Measurements from ENCODE around the gene CD40. TPM values are rescaled to one million over a fixed set of nuclear protein-coding genes. Genes with fewer than 3 reads are reported as not detected.
A peak's percentile ranks its signal among the peaks of the same experiment; 100 is the strongest.

Gene CD40
- total and polyA plus RNA-seq, 7 experiments from 2014 or later, result 1.7 to 10.0 (median 4.0) TPM

DNA sequence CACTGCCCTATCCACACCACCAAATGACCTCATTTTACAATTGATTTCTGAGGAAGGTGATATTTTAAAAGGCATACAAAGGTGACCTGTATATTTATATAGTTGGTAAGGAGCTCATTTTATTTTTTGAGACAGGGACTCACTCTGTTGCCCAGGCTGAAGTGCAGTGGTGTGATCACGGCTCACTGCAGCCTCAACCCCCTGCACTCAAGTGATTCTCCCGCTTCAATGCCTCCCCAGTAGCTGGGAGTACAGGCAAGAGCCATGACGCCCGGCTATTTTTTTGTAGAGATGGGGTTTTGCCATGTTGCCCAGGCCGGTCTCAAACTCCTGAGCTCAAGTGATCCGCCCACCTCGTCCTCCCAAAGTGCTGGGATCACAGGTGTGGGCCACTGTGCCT, 41.3 kb upstream of the CD40 start:
- peaks cover 0 to 50% (median 5%) of the 10 kb centered on the region in 3 experiments for H3K36me3 ChIP-seq (ENCODE audit: control insufficient read depth in 2 of 3, insufficient read depth in 3 of 3, low read length in 3 of 3)
- intact Hi-C loops (cut with micrococcal nuclease), result no loop called here
- DNase-seq, result no peak
- no peaks in the 10 kb centered on the region for H3K9me3 ChIP-seq (ENCODE audit: control insufficient read depth in 2 of 3, low read length in 3 of 3)
- no peak overlapping the region for H3K4me3 Mint-ChIP-seq
- no peaks in the 10 kb centered on the region for H3K9me3 Mint-ChIP-seq
- peaks cover 5 to 40% (median 30%) of the 10 kb centered on the region in 7 donors for H3K4me1 Mint-ChIP-seq
- peaks cover 6 to 53% (median 14%) of the 10 kb centered on the region in 5 donors for H3K36me3 Mint-ChIP-seq
- no peaks in the 10 kb centered on the region for H3K4me1 ChIP-seq (ENCODE audit: control insufficient read depth in 2 of 2, insufficient read depth in 2 of 2, low read length in 2 of 2)
- H3K27ac Mint-ChIP-seq, result no peak overlapping the region
- no peak overlapping the region for H3K27ac ChIP-seq (ENCODE audit: low read depth, low read length)
- CTCF ChIA-PET, result no interaction called here
- H3K4me3 ChIP-seq (ENCODE audit: low read length), result no peak overlapping the region
- H3K27me3 Mint-ChIP-seq, result no peaks in the 10 kb centered on the region
- H3K27me3 ChIP-seq (ENCODE audit: control insufficient read depth in 2 of 2, insufficient read depth in 2 of 2, low read length in 2 of 2), result no peaks in the 10 kb centered on the region
- POLR2A ChIA-PET, result interaction anchor here (0.7 to 0.9 kb wide), 2 partner anchors 13 to 625 kb away, joined by 3 read pairs; no protein-coding TSS in a partner anchor
- ATAC-seq, result no peak

DNA sequence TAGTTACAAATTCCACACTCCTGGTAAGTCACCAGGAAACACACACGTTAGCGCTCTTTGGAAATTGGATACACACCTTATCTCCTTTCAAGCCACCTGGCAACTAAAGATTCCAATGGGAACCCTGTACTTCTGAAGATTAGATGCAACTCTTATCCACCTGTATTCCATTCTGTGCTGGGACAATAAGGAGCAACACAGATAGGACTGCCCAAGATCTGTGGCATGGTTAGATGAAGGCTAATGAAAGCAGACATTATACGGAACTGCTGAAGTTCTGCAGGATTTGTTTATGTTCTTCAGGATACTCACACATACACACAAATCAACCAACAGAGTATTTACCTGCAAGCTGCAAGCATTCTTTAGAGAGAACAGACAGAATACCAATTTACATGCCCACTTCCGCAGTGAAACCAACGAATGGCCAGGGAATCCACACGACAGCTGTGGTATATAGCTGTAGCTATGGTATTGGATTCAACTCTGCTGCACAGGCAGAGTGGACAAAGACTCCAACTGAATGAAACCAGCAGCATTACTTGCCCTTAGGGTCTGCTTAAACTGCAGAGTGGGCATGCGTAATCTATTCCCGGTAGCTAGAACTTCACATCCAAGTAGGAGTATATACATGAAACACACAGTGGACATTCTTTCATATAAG, 40.3 kb upstream of the CD40 start:
- peaks cover 8 to 50% (median 39%) of the 10 kb centered on the region in 7 donors for H3K4me1 Mint-ChIP-seq
- peaks cover 6 to 53% (median 14%) of the 10 kb centered on the region in 5 donors for H3K36me3 Mint-ChIP-seq
- no peaks in the 10 kb centered on the region for H3K9me3 Mint-ChIP-seq
- ChIA-PET CTCF (no interaction called here), POLR2A (no interaction called here)
- Histone ChIP-seq H3K4me1 (ENCODE audit: control insufficient read depth in 2 of 2, insufficient read depth in 2 of 2, low read length in 2 of 2) (peaks cover 0 to 6% of the 10 kb centered on the region in 2 donors), H3K27me3 (ENCODE audit: control insufficient read depth in 2 of 2, insufficient read depth in 2 of 2, low read length in 2 of 2) (no peaks in the 10 kb centered on the region), H3K4me3 (ENCODE audit: low read length) (no peak overlapping the region), H3K36me3 (ENCODE audit: control insufficient read depth in 2 of 3, insufficient read depth in 3 of 3, low read length in 3 of 3) (peaks cover 0 to 50% (median 5%) of the 10 kb centered on the region in 3 experiments), H3K27ac (ENCODE audit: low read depth, low read length) (no peak overlapping the region), H3K9me3 (ENCODE audit: control insufficient read depth in 2 of 3, low read length in 3 of 3) (no peaks in the 10 kb centered on the region)
- H3K4me3 Mint-ChIP-seq, result no peak overlapping the region
- DNase-seq (no peak), ATAC-seq (no peak)
- H3K27me3 Mint-ChIP-seq, result no peaks in the 10 kb centered on the region
- H3K27ac Mint-ChIP-seq, result no peak overlapping the region
- intact Hi-C loops (cut with micrococcal nuclease), result no loop called here

DNA sequence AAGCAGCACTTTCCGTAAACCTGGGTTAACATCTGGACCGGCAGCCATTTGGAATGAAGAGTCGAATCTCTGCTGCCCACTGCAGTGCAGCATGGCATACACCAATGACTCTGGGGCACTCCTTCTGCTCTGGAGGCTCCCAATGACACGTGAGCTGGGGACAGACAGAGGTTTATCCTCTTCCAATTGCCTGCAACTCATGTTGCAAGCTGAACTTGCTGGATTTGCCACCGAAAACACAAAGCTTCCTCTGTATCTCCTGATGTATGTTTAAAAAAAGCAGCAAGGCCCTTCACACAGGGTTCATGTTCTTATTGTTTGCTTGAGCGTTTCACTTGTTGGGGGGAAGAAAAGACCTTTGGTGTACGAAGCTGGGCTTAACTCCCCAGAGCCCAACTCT, 39.2 kb upstream of the CD40 start:
- H3K36me3 ChIP-seq (ENCODE audit: control insufficient read depth in 2 of 3, insufficient read depth in 3 of 3, low read length in 3 of 3), result peaks cover 0 to 44% (median 5%) of the 10 kb centered on the region in 3 experiments

DNA sequence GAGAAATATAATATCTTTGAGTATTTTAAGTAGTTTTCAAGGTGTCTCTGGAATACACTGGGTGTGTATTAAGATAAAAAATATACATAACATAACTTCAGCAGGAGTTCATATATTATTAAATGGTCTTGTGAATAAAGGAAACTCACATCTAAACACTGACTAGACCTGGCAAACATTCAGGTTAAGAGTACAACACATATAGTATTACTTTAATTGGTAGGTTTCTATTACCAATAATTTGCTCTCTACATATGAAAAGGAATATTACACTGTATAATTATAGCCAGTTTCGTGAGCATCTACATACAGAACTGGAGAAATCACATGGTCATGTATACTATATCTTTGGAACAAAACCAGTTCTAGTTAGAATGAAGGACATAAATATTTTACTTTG, 37.0 kb upstream of the CD40 start:
- H3K4me1 Mint-ChIP-seq, result peaks cover 13 to 74% (median 63%) of the 10 kb centered on the region in 7 donors

More for the DNA sequence above, 39.2 kb upstream of the CD40 start:
- intact Hi-C loops (cut with micrococcal nuclease), result no loop called here
- peak overlapping the region in 1 of 9 donors; percentile 68 for H3K27ac Mint-ChIP-seq
- H3K27me3 Mint-ChIP-seq, result no peaks in the 10 kb centered on the region
- Histone ChIP-seq H3K27me3 (ENCODE audit: control insufficient read depth in 2 of 2, insufficient read depth in 2 of 2, low read length in 2 of 2) (no peaks in the 10 kb centered on the region), H3K4me3 (ENCODE audit: low read length) (no peak overlapping the region), H3K4me1 (ENCODE audit: control insufficient read depth in 2 of 2, insufficient read depth in 2 of 2, low read length in 2 of 2) (peaks cover 0 to 12% of the 10 kb centered on the region in 2 donors), H3K9me3 (ENCODE audit: control insufficient read depth in 2 of 3, low read length in 3 of 3) (no peaks in the 10 kb centered on the region), H3K27ac (ENCODE audit: low read depth, low read length) (no peak overlapping the region)
- DNase-seq (no peak), ATAC-seq (no peak)
- no peaks in the 10 kb centered on the region for H3K9me3 Mint-ChIP-seq
- POLR2A ChIA-PET, result no interaction called here
- peaks cover 6 to 62% (median 46%) of the 10 kb centered on the region in 7 donors for H3K4me1 Mint-ChIP-seq
- no peak overlapping the region for H3K4me3 Mint-ChIP-seq
- peaks cover 6 to 48% (median 14%) of the 10 kb centered on the region in 5 donors for H3K36me3 Mint-ChIP-seq
- CTCF ChIA-PET, result no interaction called here

DNA sequence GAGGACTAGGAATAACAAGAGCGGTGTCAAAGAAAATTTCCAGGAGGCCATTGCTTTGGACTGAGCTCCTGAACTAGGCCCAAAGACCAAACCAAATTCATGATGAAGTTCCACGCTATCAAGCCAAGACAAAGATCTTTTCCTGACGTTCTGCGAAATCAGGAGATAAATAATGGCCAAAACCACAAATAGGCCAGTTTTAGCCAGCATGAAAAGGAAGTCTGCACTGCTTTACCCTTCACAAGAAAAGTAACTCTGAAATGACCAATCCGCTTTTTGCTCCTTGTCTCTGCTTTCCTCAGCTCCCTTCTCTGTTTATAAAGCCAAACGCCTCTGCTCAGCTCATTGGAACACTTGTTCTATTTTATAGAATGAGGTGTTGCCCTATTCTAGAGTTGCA, 35.0 kb upstream of the CD40 start:
- intact Hi-C loops (cut with micrococcal nuclease), result loop anchor here in 1 of 2 donors (10.0 kb wide), 1 partner anchor 602 kb away; the partner anchor contains the start of gene TP53RK
- H3K36me3 Mint-ChIP-seq, result peaks cover 0 to 20% (median 1%) of the 10 kb centered on the region in 5 donors

More for the DNA sequence above, 37.0 kb upstream of the CD40 start:
- ATAC-seq, result no peak
- no peak for DNase-seq
- intact Hi-C loops (cut with micrococcal nuclease), result loop anchor here in 1 of 2 donors (10.0 kb wide), 1 partner anchor 604 kb away; the partner anchor contains the start of gene TP53RK
- ChIA-PET POLR2A (no interaction called here), CTCF (no interaction called here)
- Histone ChIP-seq H3K27ac (ENCODE audit: low read depth, low read length) (no peak overlapping the region), H3K4me1 (ENCODE audit: control insufficient read depth in 2 of 2, insufficient read depth in 2 of 2, low read length in 2 of 2) (peaks cover 10 to 27% of the 10 kb centered on the region in 2 donors), H3K36me3 (ENCODE audit: control insufficient read depth in 2 of 3, insufficient read depth in 3 of 3, low read length in 3 of 3) (peaks cover 0 to 24% (median 5%) of the 10 kb centered on the region in 3 experiments), H3K9me3 (ENCODE audit: control insufficient read depth in 2 of 3, low read length in 3 of 3) (no peaks in the 10 kb centered on the region), H3K4me3 (ENCODE audit: low read length) (no peak overlapping the region), H3K27me3 (ENCODE audit: control insufficient read depth in 2 of 2, insufficient read depth in 2 of 2, low read length in 2 of 2) (no peaks in the 10 kb centered on the region)
- peak overlapping the region in 1 of 10 donors; percentile 47 for H3K4me3 Mint-ChIP-seq
- H3K27ac Mint-ChIP-seq, result no peak overlapping the region
- H3K9me3 Mint-ChIP-seq, result no peaks in the 10 kb centered on the region
- no peaks in the 10 kb centered on the region for H3K27me3 Mint-ChIP-seq
- peaks cover 0 to 32% (median 2%) of the 10 kb centered on the region in 5 donors for H3K36me3 Mint-ChIP-seq

DNA sequence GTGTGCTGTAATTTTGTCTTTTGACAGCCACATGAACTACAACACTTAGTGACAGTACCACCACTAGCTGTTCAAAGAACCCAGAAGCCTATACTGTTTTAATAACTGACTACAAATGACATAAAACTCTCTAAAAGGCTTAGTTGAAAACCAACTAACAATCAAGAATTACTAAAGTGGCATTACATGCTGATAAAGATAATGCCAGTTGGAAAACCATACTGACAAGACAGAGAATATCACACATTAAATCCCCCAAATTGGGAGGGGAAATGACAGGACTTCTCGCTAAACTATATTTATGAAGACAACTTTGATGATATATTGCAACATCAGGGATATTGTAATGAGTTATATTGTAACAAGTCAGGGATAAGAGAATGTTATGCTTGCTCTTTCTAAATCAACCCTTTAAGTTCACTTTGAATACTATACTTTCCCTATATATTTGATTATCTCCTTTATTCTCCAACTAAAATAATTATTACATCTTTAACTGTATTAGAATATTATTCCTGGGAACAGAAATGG, 34.5 kb upstream of the CD40 start:
- H3K36me3 ChIP-seq (ENCODE audit: control insufficient read depth in 2 of 3, insufficient read depth in 3 of 3, low read length in 3 of 3), result peaks cover under 1 to 11% (median 3%) of the 10 kb centered on the region in 3 experiments
- peaks cover 0 to 15% (median 2%) of the 10 kb centered on the region in 5 donors for H3K36me3 Mint-ChIP-seq
- no peak for DNase-seq
- H3K9me3 Mint-ChIP-seq, result peaks cover 0 to 1% (median 0%) of the 10 kb centered on the region in 11 donors
- H3K27me3 Mint-ChIP-seq, result no peaks in the 10 kb centered on the region
- H3K9me3 ChIP-seq (ENCODE audit: control insufficient read depth in 2 of 3, low read length in 3 of 3), result no peaks in the 10 kb centered on the region
- CTCF ChIA-PET, result no interaction called here
- H3K4me1 ChIP-seq (ENCODE audit: control insufficient read depth in 2 of 2, insufficient read depth in 2 of 2, low read length in 2 of 2), result peaks cover 24 to 48% of the 10 kb centered on the region in 2 donors
- peak overlapping the region in 5 of 10 donors; percentile 13 to 63 (median 29) for H3K4me3 Mint-ChIP-seq
- peak overlapping the region in 1 of 9 donors; percentile 31 for H3K27ac Mint-ChIP-seq
- POLR2A ChIA-PET, result interaction anchor here (0.9 kb wide), 1 partner anchor 9 kb away, joined by 3 read pairs; no protein-coding TSS in a partner anchor
- ATAC-seq, result no peak
- peaks cover 36 to 91% (median 85%) of the 10 kb centered on the region in 7 donors for H3K4me1 Mint-ChIP-seq
- H3K27ac ChIP-seq (ENCODE audit: low read depth, low read length), result no peak overlapping the region
- no peak overlapping the region for H3K4me3 ChIP-seq (ENCODE audit: low read length)
- intact Hi-C loops (cut with micrococcal nuclease), result loop anchor here in 1 of 2 donors (10.0 kb wide), 1 partner anchor 601 kb away; the partner anchor contains the start of gene TP53RK
- H3K27me3 ChIP-seq (ENCODE audit: control insufficient read depth in 2 of 2, insufficient read depth in 2 of 2, low read length in 2 of 2), result no peaks in the 10 kb centered on the region

More for the DNA sequence above, 35.0 kb upstream of the CD40 start:
- Histone ChIP-seq H3K27me3 (ENCODE audit: control insufficient read depth in 2 of 2, insufficient read depth in 2 of 2, low read length in 2 of 2) (no peaks in the 10 kb centered on the region), H3K9me3 (ENCODE audit: control insufficient read depth in 2 of 3, low read length in 3 of 3) (no peaks in the 10 kb centered on the region), H3K36me3 (ENCODE audit: control insufficient read depth in 2 of 3, insufficient read depth in 3 of 3, low read length in 3 of 3) (peaks cover 2 to 16% (median 5%) of the 10 kb centered on the region in 3 experiments), H3K4me3 (ENCODE audit: low read length) (no peak overlapping the region), H3K27ac (ENCODE audit: low read depth, low read length) (no peak overlapping the region), H3K4me1 (ENCODE audit: control insufficient read depth in 2 of 2, insufficient read depth in 2 of 2, low read length in 2 of 2) (peaks cover 19 to 43% of the 10 kb centered on the region in 2 donors)
- no peak for ATAC-seq
- ChIA-PET CTCF (no interaction called here), POLR2A (interaction anchor here (0.9 kb wide), 1 partner anchor 9 kb away, joined by 3 read pairs; no protein-coding TSS in a partner anchor)
- Mint-ChIP-seq H3K4me1 (peaks cover 31 to 89% (median 83%) of the 10 kb centered on the region in 7 donors), H3K27me3 (no peaks in the 10 kb centered on the region), H3K27ac (peak overlapping the region in 2 of 9 donors; percentile 31 to 69), H3K4me3 (peak overlapping the region in 5 of 10 donors; percentile 13 to 63 (median 29)), H3K9me3 (peaks cover 0 to under 1% (median 0%) of the 10 kb centered on the region in 11 donors)
- DNase-seq, result no peak

Measured in naive thymus-derived CD4-positive, alpha-beta T cell (primary cell).